Uterus (tissue), 2 donors: ENCODE data around the gene VPS72.

ENCODE experiments used
- POLR2A ChIP-seq, 2 donors: fragments of 450-650 bp; IDR thresholded peaks; one replicate each; pipeline ENCODE4 v1.6.1; 2016; ENCODE audit warnings: antibody characterized with exemption in 2 of 2, mild to moderate bottlenecking in 1 of 2, moderate library complexity in 1 of 2
- TF ChIP-seq, protein P1 (sequence below), 4 experiments: fragments of 200-600 bp in 2 of 4; fragments of 450-650 bp in 2 of 4; sonication (generic) in 2 of 4; IDR thresholded peaks; one replicate each; pipeline ENCODE4 v1.5.1; 2016 to 2019; ENCODE audit warnings: antibody characterized with exemption in 4 of 4, mild to moderate bottlenecking in 2 of 4, moderate library complexity in 1 of 4

DNA sequence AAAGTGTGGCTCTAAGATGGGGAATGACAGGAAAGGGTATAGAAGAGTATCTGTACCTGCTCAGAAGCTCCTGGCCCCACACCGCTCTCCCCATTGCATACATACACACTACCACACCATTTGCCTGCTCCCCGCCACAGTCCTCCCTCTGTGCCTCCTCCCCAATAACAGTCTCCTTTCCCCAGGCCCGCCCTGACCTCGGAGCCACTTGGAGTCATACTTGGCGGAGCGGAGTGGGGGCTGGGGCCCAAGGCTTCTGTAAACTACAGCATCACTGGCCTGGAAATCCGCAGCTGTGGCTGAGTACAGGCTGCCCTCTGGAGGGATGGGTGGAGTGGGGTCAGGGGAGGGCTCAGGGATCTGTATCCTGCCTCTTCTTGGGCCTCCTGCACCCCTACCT, 52.2 kb downstream of the VPS72 start:
- no peak for TF ChIP-seq POLR2A (IDR thresholded peaks at IDR 0.05)
- TF ChIP-seq, protein P1, sequence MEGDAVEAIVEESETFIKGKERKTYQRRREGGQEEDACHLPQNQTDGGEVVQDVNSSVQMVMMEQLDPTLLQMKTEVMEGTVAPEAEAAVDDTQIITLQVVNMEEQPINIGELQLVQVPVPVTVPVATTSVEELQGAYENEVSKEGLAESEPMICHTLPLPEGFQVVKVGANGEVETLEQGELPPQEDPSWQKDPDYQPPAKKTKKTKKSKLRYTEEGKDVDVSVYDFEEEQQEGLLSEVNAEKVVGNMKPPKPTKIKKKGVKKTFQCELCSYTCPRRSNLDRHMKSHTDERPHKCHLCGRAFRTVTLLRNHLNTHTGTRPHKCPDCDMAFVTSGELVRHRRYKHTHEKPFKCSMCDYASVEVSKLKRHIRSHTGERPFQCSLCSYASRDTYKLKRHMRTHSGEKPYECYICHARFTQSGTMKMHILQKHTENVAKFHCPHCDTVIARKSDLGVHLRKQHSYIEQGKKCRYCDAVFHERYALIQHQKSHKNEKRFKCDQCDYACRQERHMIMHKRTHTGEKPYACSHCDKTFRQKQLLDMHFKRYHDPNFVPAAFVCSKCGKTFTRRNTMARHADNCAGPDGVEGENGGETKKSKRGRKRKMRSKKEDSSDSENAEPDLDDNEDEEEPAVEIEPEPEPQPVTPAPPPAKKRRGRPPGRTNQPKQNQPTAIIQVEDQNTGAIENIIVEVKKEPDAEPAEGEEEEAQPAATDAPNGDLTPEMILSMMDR (IDR thresholded peaks at IDR 0.05): no peak
